Activated gamma-delta T cell treated with Interleukin-2 at 50 U/mL for 16 hours (primary cell): ENCODE results near the gene FKBP1A.

Experiments
- DNase-seq: peaks from one replicate; pipeline ENCODE4 v3.0.0-alpha.2; 2020

The FKBP1A gene

GRCh38 chr20:1331101-1331500, 61.8 kb downstream of the FKBP1A start:
- DNase-seq = no peak

DNA sequence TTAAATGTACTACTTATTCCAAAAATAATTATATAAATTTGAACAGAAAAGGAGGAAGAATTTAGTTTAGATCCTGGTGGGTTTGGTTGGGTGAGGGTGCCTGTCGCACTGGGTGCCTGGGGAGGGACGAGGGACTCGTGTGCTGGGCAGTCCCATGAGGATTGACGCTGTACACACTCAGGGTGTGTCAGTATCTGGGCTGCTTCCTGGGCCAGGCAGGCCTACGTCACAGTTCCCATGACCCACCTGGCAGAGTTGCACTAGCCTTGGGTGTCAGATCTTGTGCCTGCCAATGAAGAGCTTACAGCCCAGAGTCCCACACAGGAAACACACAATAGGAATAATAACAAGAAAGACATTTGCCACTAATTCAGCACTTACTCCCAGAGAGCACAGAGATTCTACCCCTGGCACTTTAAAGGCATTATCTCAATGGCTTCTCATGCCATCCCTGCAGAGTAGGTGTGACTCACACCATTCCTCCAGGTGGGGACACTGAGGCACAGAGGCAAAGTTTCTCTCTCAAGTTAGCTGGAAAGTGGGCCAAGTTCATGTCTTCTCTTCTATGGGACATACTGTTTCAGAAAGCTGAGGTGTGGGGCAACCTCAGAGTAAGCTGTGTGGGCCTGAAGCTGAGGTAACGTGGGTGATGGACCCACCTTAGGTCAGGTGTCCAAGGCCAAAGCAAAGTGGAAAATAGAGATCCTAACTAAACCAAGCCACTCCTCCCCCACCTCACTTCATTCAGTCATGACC, 62.6 kb downstream of the FKBP1A start:
- DNase-seq = no peak

DNA sequence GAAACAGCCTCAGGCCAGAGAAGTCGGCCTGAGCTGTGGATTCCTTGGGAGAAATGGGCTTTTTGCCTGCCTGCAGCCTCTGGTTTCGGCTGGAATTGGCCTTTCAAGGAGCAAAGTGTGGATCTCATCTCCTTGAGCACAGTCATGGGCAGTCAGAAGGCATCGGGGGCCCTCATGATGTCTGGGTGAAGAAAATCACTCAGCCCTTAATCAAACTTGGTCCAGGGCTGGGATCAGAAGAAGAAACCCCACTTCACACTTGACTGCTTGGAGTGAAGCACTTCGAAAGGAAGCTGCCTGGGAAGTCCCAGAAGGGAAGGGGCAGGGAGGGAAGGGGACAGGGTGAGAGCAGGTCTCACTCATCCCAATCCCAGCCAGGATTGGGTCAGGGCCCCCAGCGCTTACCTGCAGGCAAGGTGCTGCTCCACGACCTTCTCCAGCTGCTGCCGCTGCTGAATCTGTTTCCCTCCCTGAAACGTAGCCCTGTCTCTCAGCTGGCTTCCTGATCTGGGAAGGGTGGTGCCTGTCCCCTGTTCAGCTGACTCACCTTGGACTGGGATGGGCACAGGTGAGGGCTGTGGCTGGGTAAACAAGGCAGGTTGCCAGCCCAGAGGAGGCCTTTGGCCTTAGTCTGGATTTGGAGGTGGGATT, 64.0 kb downstream of the FKBP1A start, which contains the start of gene SDCBP2:
Gene SDCBP2, minus strand, starts transcription at position 460 of the 651 bp plus-strand sequence. CDS start 8,723 bp downstream, outside the sequence.
- no peak for DNase-seq

- no peak for DNase-seq
Measured at GRCh38 chr20:1327827-1328679, 64.8 kb downstream of the FKBP1A start.

DNA sequence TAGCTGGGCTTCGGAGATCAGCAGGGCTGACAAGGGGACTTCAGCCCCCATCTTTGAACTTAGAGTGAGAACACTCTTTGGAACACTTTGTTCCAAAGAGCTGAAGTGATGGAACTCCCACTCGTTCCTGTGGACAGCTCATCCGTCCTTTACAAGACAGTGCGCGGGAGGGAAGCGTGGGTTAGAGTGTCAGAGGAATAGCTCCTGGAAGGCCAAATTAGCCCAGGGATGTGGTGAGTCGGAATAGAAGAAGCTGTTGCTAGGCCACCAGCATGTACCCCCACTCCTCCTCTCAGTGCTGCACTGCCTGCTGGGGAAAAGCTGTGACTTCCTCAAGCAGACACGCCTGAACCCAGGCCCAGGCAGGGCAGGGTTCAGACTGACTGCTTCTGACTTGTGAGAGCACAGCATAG, 65.6 kb downstream of the FKBP1A start:
- DNase-seq = no peak

DNA sequence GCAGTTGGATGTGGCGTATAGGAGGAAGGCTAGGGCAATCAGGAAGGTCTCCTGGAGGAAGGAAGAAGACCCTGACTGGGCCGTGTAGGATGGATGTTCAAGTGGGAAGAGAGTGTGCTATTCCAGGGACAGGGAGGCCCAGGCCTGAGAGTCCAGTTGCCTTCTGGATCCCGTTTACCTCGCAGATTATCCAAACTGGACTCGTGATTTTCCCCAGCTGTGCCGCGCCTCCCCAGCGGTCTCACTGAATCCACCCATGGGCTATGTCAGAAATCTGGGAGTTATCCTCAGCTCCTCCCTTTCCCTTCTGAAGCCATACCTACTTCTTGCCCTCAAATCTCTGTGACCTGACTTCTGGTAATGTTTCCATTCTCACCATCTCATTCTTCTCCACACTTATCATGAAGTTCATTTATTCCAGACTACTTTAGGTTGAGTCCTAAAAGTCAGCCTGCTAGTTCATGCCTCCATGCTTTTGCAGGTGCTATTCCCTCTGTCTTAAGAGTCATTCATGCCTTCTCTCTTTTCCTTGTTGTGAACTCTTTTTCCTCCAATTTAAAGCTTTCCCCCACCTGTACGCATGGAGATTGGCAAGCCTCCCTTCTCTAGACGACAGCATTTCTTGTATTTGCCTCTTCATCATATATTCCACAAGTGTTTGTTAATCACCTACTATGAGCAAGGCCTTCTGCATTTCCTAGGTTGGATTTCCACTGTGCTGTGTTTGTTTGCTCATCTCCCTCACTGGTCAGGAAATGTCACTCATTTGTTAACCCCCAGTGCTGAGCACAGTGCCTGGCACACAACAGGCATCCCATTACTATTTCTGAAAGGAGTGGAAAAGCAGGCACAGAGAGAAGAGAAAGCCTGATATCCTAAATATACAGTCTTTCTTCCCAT, 66.6 kb downstream of the FKBP1A start:
- no peak for DNase-seq

DNA sequence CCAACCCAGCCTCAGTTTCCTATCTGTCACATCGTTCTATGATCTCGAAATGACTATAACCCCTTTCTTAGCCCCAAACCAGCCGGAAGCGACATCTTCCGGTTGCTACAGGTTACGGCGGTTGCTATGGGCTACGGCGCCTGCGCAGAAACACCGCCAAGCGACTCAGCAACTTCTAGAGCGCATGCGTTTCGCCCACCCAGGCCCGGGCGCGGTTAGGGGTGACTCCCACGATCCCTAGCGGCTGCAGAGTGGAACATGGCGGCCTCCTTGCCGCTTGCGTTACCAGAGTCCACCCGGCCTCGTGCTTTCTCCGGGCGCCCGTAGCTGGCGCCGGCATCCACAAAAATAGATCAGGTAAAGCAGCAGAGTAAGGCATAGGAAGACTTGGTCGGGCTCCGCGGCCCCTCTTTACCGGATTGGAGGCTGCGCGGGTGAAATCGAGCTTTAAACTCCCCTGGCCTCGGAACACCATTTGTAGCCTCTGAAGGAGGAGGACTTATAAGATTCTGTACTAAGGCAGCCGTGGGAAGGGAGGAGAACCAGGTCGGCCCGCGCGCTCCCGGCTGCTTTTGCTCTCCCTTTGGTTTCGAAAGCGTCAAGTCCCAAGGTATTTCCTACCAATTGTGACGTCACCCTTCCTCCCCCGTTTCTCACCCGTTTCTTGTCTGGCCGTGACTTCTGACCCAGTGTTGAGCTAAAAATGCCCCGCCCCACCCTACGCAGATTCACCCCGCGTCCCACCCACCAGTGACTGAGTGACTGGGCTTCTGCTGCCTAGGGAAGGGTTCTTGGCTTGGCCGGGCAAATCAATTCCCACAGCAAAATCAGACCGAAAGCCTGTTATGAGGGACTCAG, 67.5 kb downstream of the FKBP1A start:
- DNase-seq = peak; percentile 99

DNA sequence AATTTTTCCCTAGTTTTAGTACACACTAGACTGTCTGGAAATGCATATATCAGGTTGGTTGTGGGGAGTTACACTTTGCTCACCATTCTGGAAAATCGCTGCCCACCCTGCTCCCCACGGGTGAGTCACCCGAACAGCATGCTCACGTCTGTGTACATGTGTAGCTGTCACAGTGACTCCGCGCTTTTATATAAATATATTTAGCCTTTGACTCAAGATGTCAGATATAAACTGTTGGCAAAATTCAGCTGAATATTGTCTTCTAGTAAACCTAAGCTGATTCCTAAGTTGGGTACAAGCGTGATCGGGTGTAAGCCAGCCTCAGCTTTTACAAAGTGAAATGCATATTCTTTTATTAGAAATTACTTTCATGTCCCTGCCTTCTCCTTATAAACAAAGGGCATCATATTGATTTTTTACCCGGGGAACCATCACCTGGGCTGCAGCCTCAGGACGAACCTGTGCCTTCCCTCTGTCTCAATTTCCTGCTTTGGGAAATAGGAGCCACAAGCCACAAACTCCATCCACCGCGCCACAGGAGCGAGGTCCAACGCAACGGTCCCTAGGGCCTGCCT, 68.2 kb downstream of the FKBP1A start:
- DNase-seq = peak; percentile 24

DNA sequence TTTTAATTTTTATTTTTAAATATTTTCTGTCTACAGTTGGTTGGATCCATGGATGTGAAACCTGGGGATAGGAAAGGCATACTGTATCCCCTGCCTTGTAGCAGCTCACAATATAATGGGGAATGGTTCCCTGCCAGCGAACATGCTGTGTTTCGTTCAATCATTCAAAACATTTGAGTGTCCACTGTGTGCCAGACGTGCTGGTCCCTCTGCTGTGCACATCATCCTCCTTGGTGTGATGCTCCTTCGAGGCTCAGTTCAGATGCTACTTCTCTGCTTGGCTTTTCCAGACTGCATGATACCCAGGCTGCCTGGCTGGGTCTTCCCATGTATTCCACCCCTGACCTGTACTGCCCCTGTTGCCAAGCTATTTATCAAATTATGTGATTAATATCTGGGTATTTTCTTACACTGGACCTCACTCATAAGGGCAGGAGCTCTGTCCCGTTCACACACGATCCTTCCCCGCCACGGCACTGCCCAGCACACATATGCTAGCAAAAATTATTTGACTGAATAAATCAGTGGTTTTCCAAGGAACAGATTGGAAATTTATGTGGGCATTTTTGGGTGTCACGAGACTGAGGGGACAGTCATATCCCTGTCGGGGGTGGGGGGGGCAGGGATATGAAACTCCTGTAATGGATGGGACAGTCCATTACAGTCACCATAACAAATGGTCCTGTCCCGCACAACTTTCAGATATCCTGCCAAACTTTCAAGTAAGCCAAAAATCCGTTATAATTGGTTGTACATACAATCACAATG, 68.8 kb downstream of the FKBP1A start:
- no peak for DNase-seq

- no peak for DNase-seq
Measured at GRCh38 chr20:1323256-1323655, 69.6 kb downstream of the FKBP1A start.

GRCh38 chr20:1322511-1323245, 70.2 kb downstream of the FKBP1A start:
- DNase-seq = no peak

DNA sequence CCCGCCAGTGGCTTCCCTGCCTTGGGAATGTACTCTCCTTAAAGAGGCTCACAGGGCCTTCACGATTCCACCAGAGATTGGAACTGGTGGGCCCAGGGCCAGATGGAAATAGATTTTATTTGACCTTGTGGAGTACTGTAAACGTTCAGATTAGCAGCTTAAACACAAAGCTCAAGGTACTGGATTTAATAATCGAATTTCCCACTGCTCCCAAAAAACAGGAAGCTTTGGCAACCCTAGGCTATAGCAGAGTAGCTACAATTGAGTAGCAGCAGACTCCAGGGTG, 71.3 kb downstream of the FKBP1A start:
- no peak for DNase-seq

DNA sequence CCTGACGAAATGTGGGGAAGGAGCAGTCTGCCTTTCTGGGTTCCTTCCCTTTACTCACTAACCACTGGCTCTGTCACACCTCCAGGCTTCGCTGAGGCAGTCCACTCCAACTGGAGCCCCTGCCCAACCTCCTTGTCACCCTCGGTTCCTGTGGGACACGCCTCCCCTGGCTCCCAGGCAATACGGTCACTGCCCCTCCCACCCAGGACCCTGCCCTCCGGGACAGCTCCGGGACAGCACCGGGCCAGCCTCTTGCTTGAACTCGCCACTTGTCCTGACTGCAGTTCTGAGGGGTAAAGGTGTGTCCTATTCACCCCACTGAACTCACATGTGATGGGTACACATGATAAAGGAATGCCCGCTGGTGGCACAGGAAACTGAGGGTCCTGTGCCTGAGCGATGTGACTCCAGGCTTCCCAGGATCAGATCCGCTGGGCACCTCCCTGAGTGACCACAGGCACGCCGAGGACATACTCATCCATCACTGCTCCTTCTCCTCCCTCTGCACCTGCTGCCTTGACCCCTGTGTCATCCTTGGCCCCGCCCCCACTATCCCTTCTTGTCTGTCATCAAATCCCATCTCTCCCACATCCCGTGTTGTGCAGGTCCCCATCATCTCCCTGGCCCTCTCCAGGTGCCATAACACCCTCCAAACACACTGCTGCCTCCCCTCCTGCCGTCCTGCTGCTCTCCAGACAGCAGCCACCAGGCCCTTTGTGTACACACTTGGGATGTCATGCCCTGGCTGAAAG, 71.8 kb downstream of the FKBP1A start:
- DNase-seq = no peak

DNA sequence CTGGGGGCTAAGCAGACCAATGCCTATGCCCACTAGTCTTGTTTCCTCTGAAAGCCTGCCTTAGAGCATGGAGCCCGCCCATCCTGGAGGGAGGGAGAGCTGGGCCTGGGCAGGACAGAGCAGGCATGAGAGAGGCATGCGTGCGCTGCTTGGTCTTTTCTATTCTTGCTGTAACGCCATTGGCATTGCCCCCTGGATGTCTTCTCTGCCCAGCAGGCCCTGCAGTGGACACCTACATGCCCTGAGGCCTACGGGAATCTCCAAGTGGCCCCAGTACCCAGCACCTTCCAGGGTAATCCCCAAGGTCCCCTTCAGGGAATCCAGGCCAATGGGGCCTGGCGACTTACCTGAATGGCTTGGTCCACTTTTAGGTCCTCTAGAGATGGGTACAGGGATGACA, 72.8 kb downstream of the FKBP1A start:
- DNase-seq = no peak

- no peak for DNase-seq
Measured at GRCh38 chr20:1319462-1319861, 73.4 kb downstream of the FKBP1A start.

DNA sequence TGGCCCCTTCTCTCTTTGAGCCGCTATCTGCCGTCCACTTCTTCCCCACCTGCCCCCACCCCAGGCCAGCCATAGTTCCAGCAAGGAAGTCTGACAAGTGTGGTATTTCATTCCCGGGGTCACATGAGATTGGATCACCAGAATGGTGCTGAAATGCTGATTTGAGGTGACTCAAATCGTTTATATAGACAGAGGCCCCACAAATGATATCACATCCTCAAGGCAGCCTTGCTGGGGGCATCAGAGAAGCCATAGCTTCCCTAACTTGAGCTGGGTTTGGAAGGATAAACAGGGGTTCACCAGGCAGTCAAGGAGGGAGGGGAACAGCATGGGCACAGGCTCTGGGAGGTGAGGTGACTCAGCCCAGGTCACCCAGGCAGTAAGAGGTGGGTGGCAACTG, 73.8 kb downstream of the FKBP1A start:
- DNase-seq = no peak
